MM.1S (cell line): ENCODE results near the gene ZCCHC3.

Source experiments
- EZH2 ChIP-seq: fragments of 300-600 bp; sonication (generic); optimal IDR thresholded peaks from 2 replicates; pipeline ENCODE3; 2017; ENCODE audit warnings: low read depth, mild to moderate bottlenecking, antibody characterized with exemption, low read length, mixed read lengths
- EZH2phosphoT487 ChIP-seq: fragments of 300-600 bp; sonication (generic); IDR thresholded peaks from 2 replicates; pipeline ENCODE4 v1.6.1; 2018; ENCODE audit warnings: antibody characterized with exemption, low read length
- TF ChIP-seq, protein P1 (sequence below): fragments of 300-600 bp; sonication (generic); IDR thresholded peaks from 2 replicates; pipeline ENCODE4 v1.5.1; 2016; ENCODE audit warnings: antibody characterized with exemption, low read length, mixed read lengths

- TF ChIP-seq, protein P1, sequence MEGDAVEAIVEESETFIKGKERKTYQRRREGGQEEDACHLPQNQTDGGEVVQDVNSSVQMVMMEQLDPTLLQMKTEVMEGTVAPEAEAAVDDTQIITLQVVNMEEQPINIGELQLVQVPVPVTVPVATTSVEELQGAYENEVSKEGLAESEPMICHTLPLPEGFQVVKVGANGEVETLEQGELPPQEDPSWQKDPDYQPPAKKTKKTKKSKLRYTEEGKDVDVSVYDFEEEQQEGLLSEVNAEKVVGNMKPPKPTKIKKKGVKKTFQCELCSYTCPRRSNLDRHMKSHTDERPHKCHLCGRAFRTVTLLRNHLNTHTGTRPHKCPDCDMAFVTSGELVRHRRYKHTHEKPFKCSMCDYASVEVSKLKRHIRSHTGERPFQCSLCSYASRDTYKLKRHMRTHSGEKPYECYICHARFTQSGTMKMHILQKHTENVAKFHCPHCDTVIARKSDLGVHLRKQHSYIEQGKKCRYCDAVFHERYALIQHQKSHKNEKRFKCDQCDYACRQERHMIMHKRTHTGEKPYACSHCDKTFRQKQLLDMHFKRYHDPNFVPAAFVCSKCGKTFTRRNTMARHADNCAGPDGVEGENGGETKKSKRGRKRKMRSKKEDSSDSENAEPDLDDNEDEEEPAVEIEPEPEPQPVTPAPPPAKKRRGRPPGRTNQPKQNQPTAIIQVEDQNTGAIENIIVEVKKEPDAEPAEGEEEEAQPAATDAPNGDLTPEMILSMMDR, result no peak
- TF ChIP-seq EZH2 (no peak), EZH2phosphoT487 (no peak)
These were observed 12.7 kb downstream of the ZCCHC3 start for GRCh38 chr20:309841-310644.
